Large intestine (tissue), 3 donors: Measurements from ENCODE around the gene HLA-DQA1. TPM values are rescaled to one million over a fixed set of nuclear protein-coding genes. Genes with fewer than 3 reads are reported as not detected.
A peak's percentile ranks its signal among the peaks of the same experiment; 100 is the strongest.

Source experiments
- DNase-seq, 2 donors: peaks; one replicate each; pipeline versions ENCODE4 v3.0.0 to v3.0.0-alpha.2; 2013
- H3K27ac ChIP-seq: one replicate; pipeline ENCODE4 v1.5.1; 2013; ENCODE audit warnings: low read length
- H3K27me3 ChIP-seq: 2 replicates; pipeline ENCODE4 v1.6.1; 2013; ENCODE audit warnings: low read length; ENCODE audit not compliant: control insufficient read depth, insufficient read depth
- H3K36me3 ChIP-seq: 2 replicates; pipeline ENCODE4 v1.6.1; 2013; ENCODE audit warnings: low read length; ENCODE audit not compliant: control insufficient read depth, insufficient read depth
- H3K4me1 ChIP-seq: one replicate; pipeline ENCODE4 v1.6.1; 2013; ENCODE audit warnings: low read length; ENCODE audit not compliant: control insufficient read depth, insufficient read depth
- H3K4me3 ChIP-seq: one replicate; pipeline ENCODE4 v1.5.1; 2013; ENCODE audit warnings: low read length
- H3K9me3 ChIP-seq: one replicate; pipeline ENCODE4 v1.6.1; 2013; ENCODE audit warnings: mild to moderate bottlenecking, low read depth, low read length, moderate library complexity; ENCODE audit not compliant: control insufficient read depth
- WGBS: methylation state at CpG from one replicate; pipeline ENCODE4 v1.1.5; 2013; ENCODE audit warnings: low lambda C conversion rate; ENCODE audit not compliant: insufficient coverage; 5-methylcytosine and 5-hydroxymethylcytosine counted together
- polyA plus RNA-seq: library from polyadenylated mRNA; unstranded; fragments of 120-200 nt; gene quantifications from one replicate; pipeline ENCODE4 v1.2.1, GENCODE V29; 2013

Gene HLA-DQA1
- polyA plus RNA-seq, 1 donor = 53.4 TPM

DNA sequence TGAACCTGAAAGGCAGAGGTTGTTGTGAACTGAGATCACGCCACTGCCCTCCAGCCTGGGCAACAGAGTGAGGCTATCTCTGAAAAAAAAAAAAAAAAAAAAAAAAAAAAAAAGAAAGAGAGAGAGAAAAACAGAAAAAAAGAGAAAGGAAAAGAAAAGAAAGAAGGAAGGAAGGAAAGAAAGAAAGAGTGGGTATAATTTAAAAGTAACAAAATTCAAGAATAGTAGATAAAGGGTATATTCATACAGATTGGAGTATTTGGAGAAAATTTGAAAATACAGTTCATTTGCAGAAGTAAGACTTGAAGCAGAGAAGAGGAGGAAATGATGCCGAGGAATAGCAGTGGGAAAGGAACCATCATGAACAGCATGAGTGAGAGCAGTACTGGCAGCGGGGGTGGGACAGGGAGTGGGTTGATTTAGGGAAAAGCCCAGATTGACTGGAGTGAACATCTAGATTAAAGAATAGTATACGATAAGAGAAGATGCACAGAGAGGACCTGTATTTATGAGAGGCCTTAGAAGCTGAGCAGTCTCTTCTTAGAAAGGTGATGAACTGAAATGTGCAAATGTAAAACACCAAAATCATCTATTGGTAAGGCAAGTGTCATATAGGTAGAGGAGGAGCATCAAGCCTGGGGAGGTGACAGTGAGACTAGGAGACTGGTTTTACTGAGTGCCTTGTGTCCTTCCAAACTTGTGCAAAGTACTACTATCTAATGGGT lies 29.8 kb upstream of the HLA-DQA1 start:
- no peaks in the 10 kb centered on the region for H3K9me3 ChIP-seq
- H3K27ac ChIP-seq = no peak overlapping the region
- DNase-seq = no peak
- H3K36me3 ChIP-seq = no peaks in the 10 kb centered on the region
- no peaks in the 10 kb centered on the region for H3K27me3 ChIP-seq
- H3K4me3 ChIP-seq = no peak overlapping the region
- WGBS = 86% methylated on average over 1 of the region's 4 CpGs
- H3K4me1 ChIP-seq = no peaks in the 10 kb centered on the region

GRCh38 chr6:32607988-32608298 lies 29.3 kb upstream of the HLA-DQA1 start:
- H3K4me1 ChIP-seq = no peaks in the 10 kb centered on the region
- H3K9me3 ChIP-seq = no peaks in the 10 kb centered on the region
- no CpG with 5 or more reads among the region's 2 CpGs for WGBS
- H3K36me3 ChIP-seq = no peaks in the 10 kb centered on the region
- H3K27ac ChIP-seq = no peak overlapping the region
- no peak for DNase-seq
- H3K4me3 ChIP-seq = no peak overlapping the region
- no peaks in the 10 kb centered on the region for H3K27me3 ChIP-seq

GRCh38 chr6:32608362-32608761 lies 28.8 kb upstream of the HLA-DQA1 start:
- Histone ChIP-seq H3K4me3 (no peak overlapping the region), H3K36me3 (no peaks in the 10 kb centered on the region), H3K4me1 (no peaks in the 10 kb centered on the region), H3K9me3 (no peaks in the 10 kb centered on the region), H3K27me3 (no peaks in the 10 kb centered on the region), H3K27ac (no peak overlapping the region)
- WGBS = 64% methylated on average over 2 of the region's 3 CpGs
- DNase-seq = no peak

- H3K27ac ChIP-seq = no peak overlapping the region
- no peaks in the 10 kb centered on the region for H3K36me3 ChIP-seq
- H3K27me3 ChIP-seq = no peaks in the 10 kb centered on the region
- no peaks in the 10 kb centered on the region for H3K4me1 ChIP-seq
- WGBS = 74% methylated on average over 3 of the region's 3 CpGs
- DNase-seq = no peak
- no peak overlapping the region for H3K4me3 ChIP-seq
- H3K9me3 ChIP-seq = no peaks in the 10 kb centered on the region
Observed at GRCh38 chr6:32609391-32609730, 27.8 kb upstream of the HLA-DQA1 start.

- Histone ChIP-seq H3K9me3 (no peaks in the 10 kb centered on the region), H3K36me3 (no peaks in the 10 kb centered on the region), H3K4me3 (no peak overlapping the region), H3K27me3 (no peaks in the 10 kb centered on the region), H3K4me1 (no peaks in the 10 kb centered on the region), H3K27ac (no peak overlapping the region)
- 0% methylated on average over 1 of the region's 8 CpGs for WGBS
- DNase-seq = peak; percentile 90 to 93
Observed at GRCh38 chr6:32609731-32610640, 27.2 kb upstream of the HLA-DQA1 start.

DNA sequence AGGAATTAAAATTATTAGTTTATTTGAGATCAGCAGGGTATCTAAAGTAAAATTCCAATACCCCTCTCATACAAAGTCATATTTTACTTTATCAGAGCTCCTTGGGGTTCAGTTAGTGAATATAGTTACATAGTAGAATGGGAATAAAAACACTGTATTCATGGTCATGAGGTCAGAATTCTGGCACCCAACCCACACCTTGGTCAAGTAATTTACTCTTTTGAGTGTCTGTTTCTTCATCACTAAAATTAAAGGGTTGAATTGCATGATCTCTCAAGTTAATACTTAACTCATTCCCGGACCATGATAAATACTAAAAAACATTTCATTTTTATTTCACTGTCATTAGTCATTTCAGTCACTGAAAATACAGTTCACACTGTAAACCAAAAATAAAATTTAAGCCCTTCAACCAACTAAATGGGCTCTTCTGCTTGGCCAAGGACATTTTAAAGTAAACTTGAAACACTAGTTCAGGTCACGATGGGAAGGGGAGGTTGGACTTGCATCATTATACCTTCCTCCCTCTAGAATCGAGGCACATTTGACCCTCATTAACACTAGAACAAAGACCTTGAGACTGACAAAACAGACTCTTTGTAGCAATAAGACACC lies 26.4 kb upstream of the HLA-DQA1 start:
- DNase-seq = no peak
- H3K4me1 ChIP-seq = no peaks in the 10 kb centered on the region
- H3K9me3 ChIP-seq = no peaks in the 10 kb centered on the region
- no peaks in the 10 kb centered on the region for H3K36me3 ChIP-seq
- WGBS = 40% methylated on average over 1 of the region's 3 CpGs
- no peak overlapping the region for H3K27ac ChIP-seq
- H3K4me3 ChIP-seq = no peak overlapping the region
- no peaks in the 10 kb centered on the region for H3K27me3 ChIP-seq

DNA sequence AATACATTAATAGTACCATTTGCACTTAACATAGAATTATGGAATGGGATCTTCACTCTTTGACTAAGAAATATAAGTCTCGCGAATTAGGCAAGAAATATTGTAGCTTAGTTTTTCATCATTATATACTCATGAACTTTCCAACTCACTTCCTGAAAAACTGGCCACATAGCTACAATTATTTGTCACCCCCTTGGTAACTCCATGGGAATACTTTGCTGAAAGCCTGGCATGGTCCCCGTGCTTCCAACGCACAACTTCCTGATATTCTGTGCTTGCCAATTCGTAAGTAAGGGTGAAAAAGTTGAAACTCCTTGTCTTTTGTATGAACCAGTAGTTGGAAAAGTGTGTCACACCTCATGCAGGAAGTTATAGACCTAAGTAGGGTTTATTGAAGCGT lies 23.7 kb upstream of the HLA-DQA1 start:
- Histone ChIP-seq H3K4me3 (no peak overlapping the region), H3K27me3 (no peaks in the 10 kb centered on the region), H3K27ac (no peak overlapping the region), H3K4me1 (no peaks in the 10 kb centered on the region), H3K9me3 (no peaks in the 10 kb centered on the region), H3K36me3 (no peaks in the 10 kb centered on the region)
- WGBS = no CpG with 5 or more reads among the region's 6 CpGs
- no peak for DNase-seq

GRCh38 chr6:32614366-32615081 lies 22.7 kb upstream of the HLA-DQA1 start:
- no peak for DNase-seq
- Histone ChIP-seq H3K9me3 (no peaks in the 10 kb centered on the region), H3K4me3 (no peak overlapping the region), H3K36me3 (no peaks in the 10 kb centered on the region), H3K4me1 (no peaks in the 10 kb centered on the region), H3K27me3 (no peaks in the 10 kb centered on the region), H3K27ac (no peak overlapping the region)
- WGBS = no CpG with 5 or more reads among the region's 1 CpG

DNA sequence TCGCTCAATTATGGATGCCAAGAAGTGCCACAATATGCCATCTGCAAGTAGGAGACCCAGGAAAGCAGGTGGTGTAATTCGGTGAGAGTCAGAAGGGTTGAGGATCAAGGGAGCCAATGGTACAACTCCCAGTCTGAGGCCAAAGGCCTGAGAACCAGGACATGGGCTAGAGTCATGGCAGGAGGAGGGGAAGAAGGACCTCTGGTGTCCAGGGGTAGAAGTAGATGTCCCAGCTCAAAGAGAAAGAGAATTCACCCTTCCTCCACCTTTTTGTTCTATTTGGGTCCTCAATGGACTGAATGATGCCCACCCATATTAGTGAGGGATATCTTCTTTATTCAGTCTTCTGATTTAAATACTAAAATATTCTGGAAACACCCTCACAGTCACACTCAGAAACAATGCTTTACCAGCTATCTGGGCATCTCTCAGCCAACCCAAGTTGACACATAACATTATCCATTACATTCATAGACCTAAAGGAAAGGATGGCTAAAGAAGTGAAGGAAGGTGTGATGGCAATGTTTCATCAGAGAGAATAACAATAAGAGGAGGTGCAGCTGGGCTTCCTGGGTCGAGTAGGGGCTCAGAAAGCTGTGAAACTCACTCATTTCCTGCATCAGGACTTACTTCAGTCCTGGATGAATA lies 21.2 kb upstream of the HLA-DQA1 start:
- 100% methylated on average over 1 of the region's 3 CpGs for WGBS
- no peak overlapping the region for H3K4me3 ChIP-seq
- no peaks in the 10 kb centered on the region for H3K4me1 ChIP-seq
- H3K36me3 ChIP-seq = no peaks in the 10 kb centered on the region
- no peaks in the 10 kb centered on the region for H3K9me3 ChIP-seq
- no peaks in the 10 kb centered on the region for H3K27me3 ChIP-seq
- DNase-seq = no peak
- no peak overlapping the region for H3K27ac ChIP-seq

DNA sequence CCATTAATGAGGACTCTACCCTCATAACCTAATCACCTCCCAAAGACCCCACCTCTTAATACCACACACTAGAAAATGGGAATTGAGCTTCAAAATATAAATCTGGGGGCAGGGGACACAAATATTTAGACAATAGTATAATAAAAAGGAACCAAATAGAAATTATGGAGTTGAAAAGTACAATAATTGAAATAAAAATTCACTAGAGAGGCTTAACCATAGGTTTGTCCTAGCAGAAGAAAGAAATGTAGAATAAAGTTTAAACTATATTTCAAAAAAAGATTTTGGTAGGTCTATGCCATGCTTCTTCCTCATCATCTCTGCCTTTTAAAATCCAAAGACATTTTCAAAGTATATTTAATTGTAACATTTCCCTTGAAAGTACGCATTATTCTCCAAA lies 19.5 kb upstream of the HLA-DQA1 start:
- no peak for DNase-seq
- H3K27me3 ChIP-seq = no peaks in the 10 kb centered on the region
- no peak overlapping the region for H3K4me3 ChIP-seq
- H3K27ac ChIP-seq = no peak overlapping the region
- no peaks in the 10 kb centered on the region for H3K4me1 ChIP-seq
- no peaks in the 10 kb centered on the region for H3K36me3 ChIP-seq
- WGBS = 100% methylated on average over 1 of the region's 1 CpG
- H3K9me3 ChIP-seq = no peaks in the 10 kb centered on the region
